Astrocyte of the spinal cord (primary cell): ENCODE data around the gene ARRDC3.
A peak's percentile ranks its signal among the peaks of the same experiment; 100 is the strongest.
"Not testable (repeated sequence)": the region's sequence is repeated elsewhere in the genome, so short reads cannot be mapped to it uniquely, and the experiment has no call there.

Experiments used
- DNase-seq: peaks from one replicate; pipeline ENCODE4 v3.0.0; 2011; ENCODE audit warnings: low read depth, low spot score
- H3K4me3 ChIP-seq: 2 replicates; pipeline ENCODE4 v1.5.1; 2011; ENCODE audit warnings: low read depth, mild to moderate bottlenecking, low read length, moderate library complexity
- in situ Hi-C: cut with HindIII; loops from 2 replicates; pipeline ENCODE4 v1.10.0; 2017; ENCODE audit warnings: low sequenced_read_pairs
- TF ChIP-seq, protein P1 (sequence below): IDR thresholded peaks from 2 replicates; pipeline ENCODE4 v1.5.1; 2012; ENCODE audit warnings: low read depth, mild to moderate bottlenecking, low read length, inconsistent platforms

Gene ARRDC3

DNA sequence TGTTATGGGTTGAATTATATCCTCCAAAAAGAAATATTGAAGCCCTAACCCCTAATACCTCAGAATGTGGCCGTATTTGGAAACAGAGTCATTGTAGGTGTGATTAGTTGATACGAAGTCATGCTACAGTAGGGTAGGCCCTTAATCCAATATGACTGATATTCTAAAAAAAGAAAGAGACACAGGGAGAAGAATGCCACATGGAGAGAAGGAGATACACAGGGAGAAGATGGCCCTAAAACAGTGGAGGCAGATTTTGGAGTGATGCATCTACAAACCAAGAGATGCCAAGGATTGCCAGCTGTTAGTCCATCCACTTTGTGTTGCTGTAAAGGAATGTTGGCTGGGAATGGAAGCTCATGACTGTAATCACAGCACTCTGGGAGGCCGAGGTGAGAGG is 21.3 kb downstream of the ARRDC3 start:
- in situ Hi-C loops: no loop called here
- DNase-seq: no peak
- TF ChIP-seq, protein P1, sequence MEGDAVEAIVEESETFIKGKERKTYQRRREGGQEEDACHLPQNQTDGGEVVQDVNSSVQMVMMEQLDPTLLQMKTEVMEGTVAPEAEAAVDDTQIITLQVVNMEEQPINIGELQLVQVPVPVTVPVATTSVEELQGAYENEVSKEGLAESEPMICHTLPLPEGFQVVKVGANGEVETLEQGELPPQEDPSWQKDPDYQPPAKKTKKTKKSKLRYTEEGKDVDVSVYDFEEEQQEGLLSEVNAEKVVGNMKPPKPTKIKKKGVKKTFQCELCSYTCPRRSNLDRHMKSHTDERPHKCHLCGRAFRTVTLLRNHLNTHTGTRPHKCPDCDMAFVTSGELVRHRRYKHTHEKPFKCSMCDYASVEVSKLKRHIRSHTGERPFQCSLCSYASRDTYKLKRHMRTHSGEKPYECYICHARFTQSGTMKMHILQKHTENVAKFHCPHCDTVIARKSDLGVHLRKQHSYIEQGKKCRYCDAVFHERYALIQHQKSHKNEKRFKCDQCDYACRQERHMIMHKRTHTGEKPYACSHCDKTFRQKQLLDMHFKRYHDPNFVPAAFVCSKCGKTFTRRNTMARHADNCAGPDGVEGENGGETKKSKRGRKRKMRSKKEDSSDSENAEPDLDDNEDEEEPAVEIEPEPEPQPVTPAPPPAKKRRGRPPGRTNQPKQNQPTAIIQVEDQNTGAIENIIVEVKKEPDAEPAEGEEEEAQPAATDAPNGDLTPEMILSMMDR: no peak
- H3K4me3 ChIP-seq: no peak overlapping the region

DNA sequence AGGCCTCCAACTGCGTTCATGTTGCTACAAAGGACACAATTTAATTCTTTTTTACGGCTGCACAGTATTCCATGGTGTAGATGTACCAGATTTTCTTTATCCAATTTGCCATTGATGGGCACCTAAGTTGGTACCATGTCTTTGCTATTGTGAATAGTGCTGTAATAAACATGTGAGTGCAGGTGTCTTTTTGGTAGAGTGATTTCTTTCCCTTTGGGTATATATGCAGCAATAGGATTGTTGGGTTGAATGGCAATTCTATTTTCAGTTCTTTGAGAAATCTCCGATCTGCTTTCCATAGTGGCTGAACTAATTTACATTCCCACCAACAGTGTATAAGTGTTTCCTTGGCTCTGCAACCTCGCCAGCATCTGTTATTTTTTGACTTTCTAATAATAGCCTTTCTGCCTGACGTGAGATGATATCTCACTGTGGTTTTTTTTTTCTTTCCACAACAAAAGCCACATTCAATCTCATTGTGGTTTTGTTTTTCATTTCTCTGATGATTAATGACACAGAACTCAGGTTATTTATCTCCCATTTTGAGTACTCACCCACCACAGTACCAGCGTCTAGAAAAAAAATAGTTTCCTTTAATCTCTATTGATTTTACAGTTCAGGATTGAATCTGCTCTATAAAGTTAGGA is 21.9 kb downstream of the ARRDC3 start:
- no peak for DNase-seq
- H3K4me3 ChIP-seq: no peak overlapping the region
- in situ Hi-C loops: no loop called here
- TF ChIP-seq, protein P1: no peak

DNA sequence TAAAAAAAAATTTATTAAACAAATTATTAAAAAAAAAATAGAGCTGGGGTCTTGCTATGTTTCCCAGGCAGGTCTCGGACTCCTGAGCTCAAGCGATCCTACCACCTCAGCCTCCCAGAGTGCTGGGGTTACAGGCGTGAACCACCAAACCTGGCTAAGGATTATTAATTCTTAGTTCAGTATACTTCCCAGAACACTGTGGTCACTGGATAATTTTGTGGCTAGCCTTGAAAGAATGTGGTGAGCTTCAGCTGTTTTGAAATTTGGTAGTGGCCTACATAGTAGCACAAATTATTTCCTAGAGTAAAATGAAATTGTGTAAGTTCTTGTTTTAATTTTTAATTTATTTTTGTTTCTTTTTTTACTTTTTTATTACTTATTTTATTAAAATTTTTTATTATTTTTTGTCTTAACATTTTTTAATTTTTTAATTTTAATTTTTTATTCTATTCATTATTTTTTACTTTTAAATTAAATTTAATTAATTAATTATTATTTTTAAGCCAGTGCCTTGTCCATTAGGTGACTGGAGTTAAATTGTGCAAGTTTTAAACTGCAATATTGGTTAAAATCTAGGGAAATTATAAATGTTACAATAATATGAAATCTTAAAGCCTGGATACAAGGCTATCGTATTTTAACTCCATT is 23.0 kb downstream of the ARRDC3 start:
- DNase-seq: peak; percentile 60
- TF ChIP-seq, protein P1: no peak

DNA sequence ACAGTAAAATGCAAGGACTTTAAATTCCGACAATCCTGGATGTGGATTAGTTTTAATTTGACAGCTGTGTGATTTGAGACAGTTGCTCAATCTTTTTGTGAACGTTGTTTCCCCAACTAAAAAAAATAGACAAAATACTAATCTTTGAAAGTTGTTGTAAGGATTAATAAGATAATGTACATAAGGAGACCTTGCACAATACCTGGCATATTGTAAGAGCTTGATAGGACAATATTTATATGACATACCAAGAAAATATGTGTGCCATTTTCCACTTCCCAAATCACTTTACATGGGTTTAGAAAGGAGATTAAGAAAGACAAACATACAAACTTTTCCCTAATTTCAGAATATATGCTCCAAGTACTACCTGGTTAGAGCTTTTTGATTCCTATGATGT is 25.3 kb downstream of the ARRDC3 start:
- in situ Hi-C loops: no loop called here
- no peak for DNase-seq
- no peak overlapping the region for H3K4me3 ChIP-seq
- TF ChIP-seq, protein P1: no peak

More for the DNA sequence above, 23.0 kb downstream of the ARRDC3 start:
- no peak overlapping the region for H3K4me3 ChIP-seq
- in situ Hi-C loops: no loop called here

DNA sequence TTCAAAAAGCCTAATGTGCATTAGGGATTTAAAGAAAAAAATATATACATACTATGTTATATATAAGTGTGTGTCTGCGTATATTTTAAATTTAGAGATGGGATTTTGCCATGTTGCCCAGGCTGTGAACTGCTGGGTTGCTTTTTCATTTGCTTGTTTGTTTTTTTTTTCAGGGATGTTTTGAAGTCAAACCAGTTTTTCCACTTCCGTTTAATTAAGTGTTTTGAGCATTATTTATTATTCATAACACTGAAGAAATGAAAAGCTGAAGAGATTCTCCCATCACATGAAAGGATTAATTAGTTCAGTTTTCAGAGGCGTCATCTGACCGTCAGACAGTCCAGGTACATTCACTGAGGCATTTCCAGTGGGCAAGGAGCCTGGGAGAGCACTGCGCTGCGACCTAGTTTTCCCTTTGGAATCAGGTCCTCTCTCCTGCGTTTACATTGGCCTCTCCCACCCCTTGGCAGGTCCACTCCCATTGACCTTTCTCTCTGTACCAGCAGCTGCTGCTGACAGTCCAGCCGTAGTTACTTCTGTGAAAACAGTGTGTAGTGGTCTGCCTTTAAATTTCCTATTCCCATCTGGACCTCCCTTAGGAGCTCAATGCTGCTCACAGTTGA is 26.0 kb downstream of the ARRDC3 start:
- in situ Hi-C loops: no loop called here
- TF ChIP-seq, protein P1: no peak
- H3K4me3 ChIP-seq: no peak overlapping the region
- DNase-seq: no peak

DNA sequence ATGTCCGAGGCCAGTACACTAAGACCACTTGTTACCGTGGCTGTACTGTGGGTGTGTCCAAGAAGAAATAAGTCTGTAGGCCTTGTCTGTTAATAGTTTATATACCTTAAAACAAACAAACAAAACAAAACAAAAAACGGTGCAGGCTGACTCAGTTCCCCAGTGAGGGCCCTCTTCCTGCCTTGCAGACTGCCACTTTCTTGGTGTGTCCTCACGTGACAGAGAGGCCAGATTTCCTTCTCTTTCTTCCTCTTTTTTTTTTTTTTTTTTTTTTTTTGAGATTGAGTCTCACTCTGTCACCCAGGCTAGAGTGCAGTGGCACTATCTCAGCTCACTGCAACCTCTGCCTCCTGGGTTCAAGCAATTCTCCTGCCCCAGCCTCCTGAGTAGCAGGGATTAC is 28.2 kb downstream of the ARRDC3 start:
- H3K4me3 ChIP-seq, in situ Hi-C loops, DNase-seq: not testable (repeated sequence)
